SH-SY5Y (cell line): ENCODE results near the gene RBM14.

Source experiments
- GATA2 ChIP-seq: IDR thresholded peaks from 2 replicates; pipeline ENCODE4 v1.6.1; 2011; ENCODE audit warnings: mild to moderate bottlenecking, low read depth, low read length
- GATA3 ChIP-seq: IDR thresholded peaks from 2 replicates; pipeline ENCODE4 v1.6.1; 2011; ENCODE audit warnings: low read depth, mild to moderate bottlenecking, low read length, moderate library complexity

- no peak for TF ChIP-seq GATA2
- TF ChIP-seq GATA3, result no peak
Measured at GRCh38 chr11:66593303-66593635, 23.2 kb upstream of the RBM14 start.
